ENCODE measurements around the gene CSTPP1.

The CSTPP1 gene

GRCh38 chr11:46936138-46937110 is at the start of gene CSTPP1:
TSS of gene CSTPP1 (plus strand) at chr11:46936761. CDS start at chr11:46936806, 45 bp downstream.
- peak; percentile 59 for DNase-seq

DNA sequence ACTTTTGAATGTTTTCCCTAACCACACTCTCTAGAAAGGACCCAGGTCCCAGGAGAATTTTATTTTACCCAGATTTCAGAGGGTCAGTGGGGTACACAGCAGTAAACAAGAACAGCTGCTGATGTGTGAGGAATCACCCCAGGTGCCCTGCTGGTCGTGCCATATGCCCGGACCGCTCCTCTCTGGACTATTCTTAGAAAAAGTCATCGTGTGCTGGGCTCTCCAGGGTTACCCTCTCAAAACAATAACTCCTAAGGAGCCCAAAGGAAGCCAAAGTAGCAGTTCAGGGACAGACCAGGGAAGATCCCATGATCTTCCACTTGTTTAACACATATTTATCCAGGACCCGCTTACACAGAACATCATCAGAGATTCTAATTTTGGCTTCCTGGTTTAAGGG is 47.9 kb upstream of the CSTPP1 start:
- no peak for DNase-seq

GRCh38 chr11:46889251-46889650 is 47.3 kb upstream of the CSTPP1 start:
- no peak for DNase-seq

DNA sequence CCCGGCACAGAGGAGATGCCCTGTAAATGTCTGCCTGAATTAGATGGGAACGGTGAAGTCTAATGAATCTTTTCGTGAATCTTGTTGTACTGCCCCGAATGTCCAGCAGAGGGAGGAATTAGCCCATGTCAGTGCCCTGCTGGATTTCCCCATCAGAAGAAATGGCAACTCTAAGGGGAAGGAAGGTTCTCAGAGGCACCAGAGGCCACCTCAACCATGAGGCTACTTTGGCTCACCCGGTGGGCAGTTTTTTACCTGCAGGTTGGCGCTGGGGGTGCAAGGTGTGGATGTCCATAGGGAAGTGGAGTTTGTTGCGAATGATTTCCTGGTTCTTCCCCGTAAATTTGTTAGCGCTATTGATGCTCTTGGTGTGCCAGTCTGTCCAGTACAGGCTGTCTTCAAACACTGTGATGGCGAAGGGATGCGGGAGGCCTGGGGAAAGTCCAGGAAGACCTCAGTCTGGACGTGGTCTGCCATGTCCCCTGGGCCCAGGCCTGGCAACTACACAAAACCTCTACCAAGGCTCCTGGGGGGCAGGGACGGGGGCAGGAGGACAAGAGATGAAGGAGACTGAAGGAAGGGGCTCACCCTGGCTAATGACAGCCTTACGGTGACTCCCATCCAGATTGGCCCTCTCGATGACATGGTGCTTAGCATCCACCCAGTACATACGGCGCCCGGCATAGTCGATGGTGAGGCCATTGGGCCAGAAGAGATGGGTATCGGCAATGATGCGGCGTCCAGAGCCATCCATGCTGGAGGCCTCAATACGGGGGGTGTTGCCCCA is 46.7 kb upstream of the CSTPP1 start:
- DNase-seq: peak; percentile 11

- DNase-seq: no peak
These were observed 45.9 kb upstream of the CSTPP1 start for GRCh38 chr11:46890665-46891064.

DNA sequence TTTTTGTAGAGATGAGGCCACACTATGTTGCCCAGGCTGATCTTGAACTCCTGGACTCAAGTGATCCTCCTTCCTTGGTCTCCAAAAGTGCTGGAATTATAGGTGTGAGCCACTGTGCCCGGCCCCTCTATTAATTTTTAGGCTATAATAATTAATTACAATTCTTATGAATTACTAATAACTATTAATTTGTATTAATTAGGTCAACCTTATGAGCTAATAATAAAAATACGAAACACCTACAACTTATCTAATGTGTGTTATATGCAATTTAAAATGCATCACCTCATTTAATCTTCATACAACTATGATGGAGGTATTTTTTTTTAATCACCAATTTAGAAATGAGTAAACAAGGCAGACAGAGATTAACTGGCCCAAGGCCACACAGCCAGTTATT is 44.5 kb upstream of the CSTPP1 start:
- no peak for DNase-seq

GRCh38 chr11:46892838-46893237 is 43.7 kb upstream of the CSTPP1 start:
- DNase-seq: no peak

DNA sequence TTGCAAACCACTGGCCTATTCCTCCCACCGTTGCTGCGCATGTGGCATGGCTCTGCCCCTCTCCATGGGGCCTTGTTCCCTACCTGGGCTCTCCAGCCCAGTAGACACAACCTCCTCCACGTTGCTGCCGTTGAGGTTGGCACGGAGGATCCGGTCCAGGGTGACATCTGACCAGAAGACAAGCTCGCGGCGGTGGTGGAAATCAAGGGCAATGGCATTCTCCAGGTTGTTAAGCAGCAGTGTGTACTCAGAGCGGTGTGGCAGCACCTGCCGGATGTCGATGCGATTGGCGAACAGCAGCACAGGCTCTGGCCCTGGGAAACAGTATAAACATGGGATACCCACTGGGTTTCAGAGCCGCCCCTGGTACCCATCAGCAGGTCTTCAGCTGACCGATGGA is 42.1 kb upstream of the CSTPP1 start:
- DNase-seq: no peak

DNA sequence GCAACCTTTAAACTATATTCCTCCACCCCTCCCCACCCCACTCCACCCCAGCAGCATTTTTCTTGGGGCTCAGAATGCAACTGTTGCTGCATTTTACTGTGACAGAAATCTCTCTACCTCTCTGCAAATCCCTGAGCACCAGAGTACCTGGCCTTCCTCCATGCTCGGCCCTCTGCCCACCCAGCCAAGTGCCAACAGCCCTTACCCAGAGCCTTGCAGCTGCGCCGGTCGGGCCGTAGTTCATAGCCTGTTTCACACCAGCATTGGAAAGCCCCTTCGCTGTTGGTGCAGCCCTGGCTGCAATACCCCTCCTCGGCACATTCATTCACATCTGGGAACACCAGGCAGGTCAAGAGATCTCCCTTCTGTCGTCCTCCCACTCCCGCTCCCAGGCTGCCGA is 41.6 kb upstream of the CSTPP1 start:
- DNase-seq: no peak

DNA sequence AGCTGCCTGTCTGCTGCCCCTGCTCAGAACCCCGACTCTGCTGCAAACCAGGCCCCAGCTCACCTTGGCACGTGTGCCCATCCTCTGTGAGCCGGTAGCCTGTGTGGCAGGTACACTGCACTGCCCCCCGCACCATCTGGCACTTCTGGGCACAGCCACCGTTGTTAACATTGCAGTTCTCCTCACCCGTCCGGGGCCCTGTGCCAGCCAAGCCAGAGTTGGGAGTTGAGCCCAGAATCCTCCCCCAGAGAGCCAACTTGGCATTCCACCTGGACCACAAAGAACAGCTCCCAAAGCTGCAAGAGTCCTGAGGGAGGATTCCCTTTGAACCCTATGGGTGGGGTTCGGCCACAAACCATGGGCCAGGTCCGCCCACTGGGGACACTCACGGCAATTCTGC is 40.7 kb upstream of the CSTPP1 start:
- DNase-seq: no peak

DNA sequence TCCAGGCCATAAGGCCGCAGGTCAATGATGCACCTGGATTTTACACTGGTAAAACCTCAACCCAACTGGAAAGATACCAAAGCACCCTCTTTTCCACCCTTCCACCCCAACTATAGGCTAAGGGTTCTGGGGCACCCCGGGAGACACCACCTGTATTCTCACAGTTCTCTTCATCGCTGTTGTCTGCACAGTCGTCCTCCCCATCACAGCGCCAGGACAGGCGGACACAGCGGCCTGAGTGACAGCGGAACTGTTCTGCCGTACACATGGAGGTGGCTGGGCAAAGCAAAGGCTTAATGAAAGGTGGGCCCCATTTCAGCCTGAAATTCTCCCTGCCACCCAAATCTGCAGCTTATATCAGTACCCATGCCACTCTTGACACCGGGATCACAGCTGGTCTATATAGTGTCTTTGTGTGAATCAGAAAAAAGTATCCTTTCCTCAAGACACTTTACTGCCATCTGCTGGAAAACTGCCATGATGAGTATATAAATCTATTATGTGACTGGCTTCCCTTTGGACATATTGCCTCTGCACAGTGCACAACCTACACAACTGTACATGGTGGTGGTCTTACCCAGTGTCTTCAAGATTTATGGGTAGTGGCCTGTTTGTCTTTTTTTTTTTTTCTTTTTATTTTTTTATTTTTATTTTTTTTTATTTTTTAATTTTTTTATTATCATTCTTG is 39.7 kb upstream of the CSTPP1 start:
- no peak for DNase-seq

DNA sequence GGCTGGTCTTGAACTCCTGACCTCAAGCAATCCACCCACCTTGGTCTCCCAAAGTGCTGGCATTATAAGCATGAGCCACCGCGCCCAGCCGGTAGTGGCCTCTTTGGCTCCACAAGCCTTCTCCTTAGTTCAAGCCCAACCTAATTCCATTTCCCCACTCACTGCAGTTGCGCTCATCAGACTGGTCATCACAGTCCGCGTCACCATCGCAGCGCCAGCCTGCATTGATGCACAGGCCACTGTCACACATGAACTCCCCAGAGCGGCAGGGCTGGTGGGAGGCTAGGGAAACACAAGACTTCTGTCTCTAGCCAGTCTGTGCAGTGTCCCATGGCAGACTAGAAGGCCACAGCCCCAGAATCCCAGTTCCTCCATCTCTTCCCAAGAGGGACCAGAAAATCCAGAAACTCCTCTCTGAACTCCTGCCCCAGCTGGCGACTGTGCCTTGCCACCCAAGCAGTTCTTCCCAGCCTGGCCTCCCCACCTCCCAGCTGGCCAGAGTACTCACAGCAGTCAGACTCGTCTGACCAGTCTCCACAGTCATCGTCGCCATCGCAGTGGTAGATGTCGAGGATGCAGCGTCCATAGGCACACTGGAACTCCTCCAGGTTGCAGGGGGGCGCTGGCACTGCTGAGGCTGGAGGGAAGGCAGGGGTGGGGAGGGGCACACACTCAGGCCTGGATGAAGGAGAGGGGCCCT is 38.0 kb upstream of the CSTPP1 start:
- no peak for DNase-seq

GRCh38 chr11:46899501-46900025 is 37.0 kb upstream of the CSTPP1 start:
- DNase-seq: no peak

- no peak for DNase-seq
These were observed 36.3 kb upstream of the CSTPP1 start for GRCh38 chr11:46900091-46900746.

GRCh38 chr11:46901156-46901555 is 35.4 kb upstream of the CSTPP1 start:
- no peak for DNase-seq

DNA sequence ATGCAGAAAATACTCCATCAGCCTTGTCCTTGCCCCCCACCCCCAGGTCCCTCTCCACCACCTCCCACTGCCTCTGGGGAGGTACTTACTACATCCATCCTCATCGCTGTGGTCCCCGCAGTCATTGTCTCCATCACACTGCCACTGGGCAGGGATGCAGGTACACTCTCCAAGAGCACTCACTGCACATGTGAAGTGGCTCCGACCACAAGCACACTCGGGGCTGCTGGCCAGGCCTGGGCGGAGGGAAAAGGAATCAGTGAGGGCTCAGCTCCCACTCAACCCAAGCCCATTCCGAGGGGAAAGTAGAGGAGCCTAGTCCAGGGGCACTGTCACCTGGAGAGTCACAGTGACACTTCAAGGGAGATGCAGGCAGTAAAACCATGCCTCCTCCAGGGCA is 33.9 kb upstream of the CSTPP1 start:
- no peak for DNase-seq

DNA sequence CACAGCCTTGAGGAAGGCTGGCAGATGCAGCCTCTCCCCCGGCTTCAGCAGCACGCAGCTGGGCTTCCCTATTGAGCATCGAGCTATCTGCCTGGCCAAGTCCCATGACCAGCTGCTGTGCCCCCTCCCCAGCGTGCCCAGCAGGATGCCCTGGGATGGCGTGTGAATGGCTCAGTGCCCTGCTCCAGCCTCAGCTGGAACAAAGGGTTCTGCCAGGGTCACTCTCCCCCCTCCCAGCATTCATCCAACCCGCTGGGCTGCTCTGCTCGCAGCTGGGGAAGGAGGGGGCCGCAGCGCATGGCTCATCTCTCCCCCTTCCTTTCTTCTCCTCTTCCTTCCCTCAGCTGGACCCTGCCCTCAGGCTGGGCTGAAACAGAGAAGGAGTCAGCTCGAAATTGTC is 32.7 kb upstream of the CSTPP1 start:
- DNase-seq: no peak

GRCh38 chr11:46905806-46906205 is 30.8 kb upstream of the CSTPP1 start:
- DNase-seq: no peak

DNA sequence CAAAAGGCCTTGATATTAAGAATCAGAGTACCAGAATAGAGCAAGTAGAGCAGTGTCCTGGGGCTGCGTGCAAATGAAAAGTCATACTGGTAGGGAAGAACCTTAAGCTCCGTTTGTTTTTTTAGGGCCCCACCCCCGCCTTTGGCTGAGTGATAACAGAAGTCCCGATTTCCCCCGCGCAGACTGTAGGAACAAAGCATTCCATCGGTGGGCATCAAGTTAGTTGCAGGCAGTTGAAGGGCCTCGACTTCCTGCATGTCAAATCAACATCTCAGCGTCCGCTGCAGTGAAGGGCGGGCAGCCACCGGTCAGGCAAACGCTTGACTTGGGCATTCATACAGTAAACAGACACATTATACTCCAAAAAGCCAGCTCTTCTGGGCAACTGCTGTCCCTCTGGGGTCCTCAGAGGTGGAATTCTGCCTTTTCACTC is 29.9 kb upstream of the CSTPP1 start:
- no peak for DNase-seq

DNA sequence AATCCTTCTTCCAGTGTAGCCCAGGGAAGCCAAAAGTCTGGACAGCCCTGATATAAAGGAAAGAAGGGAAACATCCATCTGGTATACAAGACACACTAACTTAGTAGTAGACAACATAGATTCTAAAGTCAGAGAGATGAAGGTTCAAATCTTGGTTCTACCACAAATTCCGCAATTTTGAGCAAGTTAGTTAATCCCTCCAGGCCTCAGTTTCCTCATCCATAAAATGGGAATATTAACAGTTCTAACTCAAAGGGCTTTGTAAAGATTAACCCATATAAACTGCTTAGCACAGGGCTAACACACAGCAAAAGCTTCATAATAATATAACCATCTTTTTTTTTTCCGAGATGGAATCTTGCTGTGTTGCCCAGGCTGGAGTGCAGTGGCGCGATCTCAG is 29.0 kb upstream of the CSTPP1 start:
- no peak for DNase-seq

DNA sequence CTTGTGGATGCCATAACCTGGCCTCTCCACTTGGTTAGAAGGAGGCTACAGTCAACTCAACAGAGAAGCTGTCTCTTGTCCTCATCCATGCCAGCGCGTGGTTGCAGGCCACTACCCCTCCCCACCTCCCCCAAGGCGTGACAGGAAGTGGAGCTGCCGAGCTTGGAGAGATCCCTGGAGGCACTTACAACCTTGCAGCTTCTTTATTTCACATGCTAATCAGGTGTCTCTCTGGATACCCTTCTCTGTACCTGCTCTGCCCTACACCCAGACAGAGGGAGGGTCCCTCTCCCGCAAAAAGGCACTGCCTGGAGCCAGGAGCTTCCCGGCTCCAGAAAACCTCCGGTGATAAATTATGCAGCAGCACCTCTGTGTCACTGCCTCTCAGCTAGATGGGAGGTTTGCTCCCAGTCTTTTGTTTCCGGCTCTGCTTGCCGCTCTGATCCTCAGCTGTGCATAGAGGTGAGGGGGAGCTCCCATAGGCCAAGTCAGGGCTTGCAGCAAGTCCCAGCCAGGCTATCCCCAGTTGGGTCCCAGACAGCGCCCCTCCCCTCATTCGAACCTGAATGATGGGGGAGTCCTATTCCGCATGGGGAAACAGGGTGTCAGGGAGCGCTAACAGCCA is 23.9 kb upstream of the CSTPP1 start:
- DNase-seq: no peak
